HepG2 (cell line): Measurements from ENCODE around the gene TAF7. TPM values are rescaled to one million over a fixed set of nuclear protein-coding genes. Genes with fewer than 3 reads are reported as not detected.

Experiments used
- ATAC-seq: fragments of 200-7000 bp; cut with Tn5 transposase; 3 replicates; pipeline ENCODE4 v1.9.1; 2020; ENCODE audit warnings: mild to moderate bottlenecking, moderate library complexity
- BruUV-seq: library from RNA; stranded (reverse); fragments of 400-500 nt; replicated peaks from 2 replicates; lab custom pipeline; 2021; lab: Mats Ljungman, UMichigan
- CTCF ChIA-PET: fragments of 300-600 bp; formaldehyde crosslinking; extraction: SDS; loops from one replicate; lab custom pipeline; 2021; ENCODE audit warnings: low total read pairs, inconsistent platforms, low intra/inter-chr PET ratio; lab: Yijun Ruan, JAX
- POLR2A ChIA-PET: fragments of 350-600 bp; sonication (Branson Sonifier 250); formaldehyde crosslinking; loops from one replicate; lab custom pipeline; 2020; ENCODE audit warnings: antibody characterized with exemption, inconsistent platforms; lab: Yijun Ruan, JAX
- DNase-seq: peaks from one replicate; pipeline ENCODE4 v3.0.0-alpha.2; 2015; ENCODE audit warnings: low spot score
- FAIRE-seq: peaks from 3 replicates; lab custom pipeline; 2011; peaks lifted over from hg19 to GRCh38; lab: Jason Lieb, UNC
- H2AFZ ChIP-seq: one replicate; pipeline ENCODE4 v1.6.1; 2011; ENCODE audit warnings: low read length, inconsistent platforms
- H3K27ac ChIP-seq: fragments of 300-600 bp; 3 replicates; pipeline ENCODE4 v1.8.0; 2011; ENCODE audit warnings: mixed run types, mild to moderate bottlenecking, mixed read lengths, low read length, inconsistent platforms; ENCODE audit not compliant: insufficient read depth; ENCODE audit errors: extremely low read length
- H3K27me3 ChIP-seq, 2 experiments: fragments of 200-600 bp in 1 of 2; 2 replicates in 1 of 2; 3 replicates in 1 of 2; pipeline versions ENCODE4 v1.6.0 to v1.8.0; 2011; ENCODE audit warnings: low read length in 2 of 2, mild to moderate bottlenecking in 2 of 2, moderate library complexity in 2 of 2, inconsistent platforms in 1 of 2; ENCODE audit not compliant: insufficient read depth in 2 of 2, control insufficient read depth in 1 of 2
- H3K36me3 ChIP-seq, 2 experiments: fragments of 200-600 bp in 1 of 2; replicated peaks in 1 of 2; 2 replicates in 1 of 2; 3 replicates in 1 of 2; pipeline versions ENCODE4 v1.5.1 to v1.8.0; 2011; ENCODE audit warnings: low read length in 2 of 2, inconsistent platforms in 1 of 2; ENCODE audit not compliant: insufficient read depth in 2 of 2, control insufficient read depth in 1 of 2
- H3K4me1 ChIP-seq: 2 replicates; pipeline ENCODE4 v1.5.1; 2012; ENCODE audit warnings: low read length, inconsistent platforms; ENCODE audit not compliant: insufficient read depth
- H3K4me2 ChIP-seq: 2 replicates; pipeline ENCODE4 v1.6.0; 2011; ENCODE audit warnings: low read depth, low read length, inconsistent platforms
- H3K4me3 ChIP-seq, 3 experiments: fragments of 200-600 bp in 1 of 3; sonication (generic), shearing (Covaris generic) in 1 of 3; replicated peaks in 1 of 3; 2 replicates each; pipeline ENCODE4 v1.5.1; 2011 to 2016; ENCODE audit warnings: low read length in 3 of 3, inconsistent platforms in 2 of 3, low read depth in 2 of 3, mild to moderate bottlenecking in 2 of 3, control low read depth in 1 of 3, mixed read lengths in 1 of 3; ENCODE audit not compliant: insufficient read depth in 1 of 3
- H3K79me2 ChIP-seq: one replicate; pipeline ENCODE4 v1.6.1; 2011; ENCODE audit warnings: low read length, inconsistent platforms; ENCODE audit not compliant: insufficient read depth
- H3K9ac ChIP-seq: 2 replicates; pipeline ENCODE4 v1.6.0; 2011; ENCODE audit warnings: mild to moderate bottlenecking, low read depth, low read length, inconsistent platforms; ENCODE audit not compliant: insufficient read depth
- H3K9me3 ChIP-seq: 2 replicates; pipeline ENCODE4 v1.5.1; 2012; ENCODE audit warnings: mild to moderate bottlenecking, low read length
- H4K20me1 ChIP-seq: 2 replicates; pipeline ENCODE4 v1.6.0; 2011; ENCODE audit warnings: inconsistent platforms, mild to moderate bottlenecking, low read length, moderate library complexity; ENCODE audit not compliant: insufficient read depth
- AHR ChIP-seq: IDR thresholded peaks from 2 replicates; pipeline ENCODE4 v1.6.1; 2018; ENCODE audit warnings: missing genetic modification reagents, missing compliant biosample characterization
- CTCF ChIP-seq: sonication (generic); formaldehyde crosslinking; IDR thresholded peaks from 2 replicates; pipeline ENCODE4 v1.5.0; 2020; ENCODE audit warnings: mild to moderate bottlenecking, missing genetic modification reagents, moderate library complexity
- KDM6A ChIP-seq: IDR thresholded peaks from 2 replicates; pipeline ENCODE4 v1.6.1; 2016; ENCODE audit warnings: low read depth
- MBNL3 ChIP-seq: fragments of 250-450 bp; sonication (Bioruptor Pico); conservative IDR thresholded peaks from 2 replicates; pipeline ENCODE4 v1.8.0; 2022; ENCODE audit warnings: mild to moderate bottlenecking, inconsistent platforms
- MYPOP ChIP-seq: sonication (generic); formaldehyde crosslinking; IDR thresholded peaks from 2 replicates; pipeline ENCODE4 v1.8.1; 2023; ENCODE audit warnings: mild to moderate bottlenecking, moderate library complexity, missing genetic modification reagents
- NFATC3 ChIP-seq: sonication (generic); formaldehyde crosslinking; IDR thresholded peaks from 2 replicates; pipeline ENCODE4 v1.5.1; 2020; ENCODE audit warnings: mild to moderate bottlenecking, missing genetic modification reagents
- SP2 ChIP-seq: sonication (generic); formaldehyde crosslinking; IDR thresholded peaks from 2 replicates; pipeline ENCODE4 v1.5.1; 2020; ENCODE audit warnings: mild to moderate bottlenecking, missing genetic modification reagents
- ZNF430 ChIP-seq: sonication (generic); formaldehyde crosslinking; IDR thresholded peaks from 2 replicates; pipeline ENCODE4 v1.9.0; 2021; ENCODE audit warnings: mild to moderate bottlenecking, missing genetic modification reagents
- ZNF569 ChIP-seq: sonication (generic); formaldehyde crosslinking; IDR thresholded peaks from 2 replicates; pipeline ENCODE4 v1.5.0; 2020; ENCODE audit warnings: mild to moderate bottlenecking, missing genetic modification reagents, moderate library complexity, borderline replicate concordance
- ZNF703 ChIP-seq: sonication (generic); formaldehyde crosslinking; IDR thresholded peaks from 2 replicates; pipeline ENCODE4 v1.5.1; 2020; ENCODE audit warnings: missing genetic modification reagents, mild to moderate bottlenecking, moderate library complexity, borderline replicate concordance
- WGBS: methylation state at CpG from one replicate; pipeline ENCODE4 v1.1.6; 2017; ENCODE audit warnings: low lambda C conversion rate; 5-methylcytosine and 5-hydroxymethylcytosine counted together
- in situ Hi-C: cut with HindIII; loops from 2 replicates; pipeline ENCODE4 v1.10.0; 2017; ENCODE audit warnings: low pct_unique_long_range_greater_than_20kb; ENCODE audit not compliant: extremely low pct_ligation_motif_present
- intact Hi-C: fragments of 100-400 bp; cut with micrococcal nuclease; formaldehyde crosslinking; loops from one replicate; pipeline ENCODE4 v1.10.0; 2022; ENCODE audit not compliant: unreplicated experiment
- polyA plus RNA-seq, 8 experiments: library from polyadenylated mRNA; depleted of rRNA in 3 of 8; stranded (reverse) in 7 of 8; unstranded in 1 of 8; fragments of >200 nt; fragmentation: Illumina TruSeq in 4 of 8; extraction: Trizol in 4 of 8; gene quantifications; 2 replicates each; pipeline versions ENCODE4 v1.2.1 to v1.2.3, GENCODE V29; 2011 to 2016; ENCODE audit warnings: low read depth in 4 of 8, missing spikeins in 1 of 8, mixed read lengths in 1 of 8; ENCODE audit not compliant: insufficient read depth in 1 of 8
- total RNA-seq, 5 experiments: library from RNA; depleted of rRNA; stranded (reverse); fragments of >200 nt; fragmentation: Illumina TruSeq; extraction: Trizol; gene quantifications; 2 replicates each; pipeline ENCODE4 v1.2.3, GENCODE V29; 2016; ENCODE audit warnings: low read depth in 1 of 5
- TF ChIP-seq, protein P1 (sequence below), 2 experiments: sonication (generic) in 1 of 2; formaldehyde crosslinking in 1 of 2; IDR thresholded peaks; 2 replicates each; pipeline versions ENCODE4 v1.4.0 to v1.6.1; 2016 to 2020; ENCODE audit warnings: borderline replicate concordance in 1 of 2, low read depth in 1 of 2, mild to moderate bottlenecking in 1 of 2, missing genetic modification reagents in 1 of 2

TAF7 gene
- total and polyA plus RNA-seq, 2 of the 13 experiments (the other 11 are each of a cell fraction or from before 2014, with no cell fraction given): 41.6 to 61.5 TPM

GRCh38 chr5:141320225-141321169 is at the start of gene TAF7 (continued):
- peak; percentile 87 for TF ChIP-seq SP2
- peak; percentile 95 for TF ChIP-seq ZNF430 (CRISPR knock-in tag)
- no peak for TF ChIP-seq MYPOP (CRISPR knock-in tag)

DNA sequence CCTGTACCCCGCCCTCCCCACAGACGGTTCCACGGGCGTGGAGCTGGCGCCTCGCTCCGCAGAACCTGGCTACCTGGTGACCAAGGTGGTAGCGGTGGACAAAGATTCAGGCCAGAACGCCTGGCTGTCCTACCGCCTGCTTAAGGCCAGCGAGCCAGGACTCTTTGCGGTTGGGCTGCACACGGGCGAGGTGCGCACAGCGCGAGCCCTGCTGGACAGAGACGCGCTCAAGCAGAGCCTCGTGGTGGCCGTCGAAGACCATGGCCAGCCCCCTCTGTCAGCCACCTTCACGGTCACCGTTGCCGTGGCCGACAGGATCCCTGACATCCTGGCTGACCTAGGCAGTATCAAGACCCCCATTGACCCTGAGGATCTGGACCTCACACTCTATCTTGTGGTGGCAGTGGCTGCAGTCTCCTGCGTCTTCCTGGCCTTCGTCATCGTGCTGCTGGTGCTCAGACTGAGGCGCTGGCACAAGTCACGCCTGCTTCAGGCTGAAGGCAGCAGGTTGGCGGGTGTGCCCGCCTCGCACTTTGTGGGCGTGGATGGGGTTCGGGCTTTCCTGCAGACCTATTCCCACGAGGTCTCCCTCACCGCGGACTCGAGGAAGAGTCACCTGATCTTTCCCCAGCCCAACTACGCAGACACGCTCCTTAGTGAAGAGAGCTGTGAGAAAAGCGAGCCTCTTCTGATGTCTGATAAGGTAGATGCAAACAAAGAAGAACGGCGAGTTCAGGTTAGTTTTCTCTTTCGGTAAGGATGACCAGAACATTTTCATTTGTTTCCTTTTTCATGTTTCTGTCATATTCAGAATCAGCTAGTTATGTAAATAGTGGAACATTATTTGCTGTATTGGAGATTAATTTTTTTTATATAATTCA is 45.7 kb upstream of the TAF7 start:
- Histone ChIP-seq H3K9me3 (peaks cover 53% of the 10 kb centered on the region), H3K79me2 (no peaks in the 10 kb centered on the region), H3K4me3 (no peak overlapping the region), H2AFZ (no peak overlapping the region), H3K36me3 (no peaks in the 10 kb centered on the region), H3K4me1 (no peaks in the 10 kb centered on the region), H3K4me2 (no peak overlapping the region), H4K20me1 (no peaks in the 10 kb centered on the region), H3K9ac (no peak overlapping the region), H3K27ac (no peak overlapping the region), H3K27me3 (no peaks in the 10 kb centered on the region)
- no peak for ATAC-seq
- no TSS peak for BruUV-seq
- intact Hi-C loops (no loop called here), in situ Hi-C loops (no loop called here)
- POLR2A ChIA-PET: no interaction called here
- DNase-seq: no peak
- 82% methylated on average over 23 of the region's 46 CpGs for WGBS
- no peak for FAIRE-seq
- CTCF ChIA-PET: no interaction called here
- TF ChIP-seq ZNF569 (CRISPR knock-in tag) (no peak), CTCF (CRISPR knock-in tag) (no peak), ZNF703 (no peak), AHR (no peak), MBNL3 (CRISPR knock-in tag) (no peak), KDM6A (no peak), NFATC3 (CRISPR knock-in tag) (no peak)
- TF ChIP-seq, protein P1, sequence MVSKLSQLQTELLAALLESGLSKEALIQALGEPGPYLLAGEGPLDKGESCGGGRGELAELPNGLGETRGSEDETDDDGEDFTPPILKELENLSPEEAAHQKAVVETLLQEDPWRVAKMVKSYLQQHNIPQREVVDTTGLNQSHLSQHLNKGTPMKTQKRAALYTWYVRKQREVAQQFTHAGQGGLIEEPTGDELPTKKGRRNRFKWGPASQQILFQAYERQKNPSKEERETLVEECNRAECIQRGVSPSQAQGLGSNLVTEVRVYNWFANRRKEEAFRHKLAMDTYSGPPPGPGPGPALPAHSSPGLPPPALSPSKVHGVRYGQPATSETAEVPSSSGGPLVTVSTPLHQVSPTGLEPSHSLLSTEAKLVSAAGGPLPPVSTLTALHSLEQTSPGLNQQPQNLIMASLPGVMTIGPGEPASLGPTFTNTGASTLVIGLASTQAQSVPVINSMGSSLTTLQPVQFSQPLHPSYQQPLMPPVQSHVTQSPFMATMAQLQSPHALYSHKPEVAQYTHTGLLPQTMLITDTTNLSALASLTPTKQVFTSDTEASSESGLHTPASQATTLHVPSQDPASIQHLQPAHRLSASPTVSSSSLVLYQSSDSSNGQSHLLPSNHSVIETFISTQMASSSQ (IDR thresholded peaks at IDR 0.05; ENCODE audit: low read depth): no peak
- TF ChIP-seq, protein P1 (CRISPR knock-in tag; IDR thresholded peaks at IDR 0.05; ENCODE audit: borderline replicate concordance): no peak
